SW 1271 (cell line): ENCODE results near the gene CTNNA3.

Experiments used
- DNase-seq, 2 experiments: peaks; one replicate each; lab custom pipeline; 2025; lab: John Stamatoyannopoulos, UW

Gene CTNNA3

DNA sequence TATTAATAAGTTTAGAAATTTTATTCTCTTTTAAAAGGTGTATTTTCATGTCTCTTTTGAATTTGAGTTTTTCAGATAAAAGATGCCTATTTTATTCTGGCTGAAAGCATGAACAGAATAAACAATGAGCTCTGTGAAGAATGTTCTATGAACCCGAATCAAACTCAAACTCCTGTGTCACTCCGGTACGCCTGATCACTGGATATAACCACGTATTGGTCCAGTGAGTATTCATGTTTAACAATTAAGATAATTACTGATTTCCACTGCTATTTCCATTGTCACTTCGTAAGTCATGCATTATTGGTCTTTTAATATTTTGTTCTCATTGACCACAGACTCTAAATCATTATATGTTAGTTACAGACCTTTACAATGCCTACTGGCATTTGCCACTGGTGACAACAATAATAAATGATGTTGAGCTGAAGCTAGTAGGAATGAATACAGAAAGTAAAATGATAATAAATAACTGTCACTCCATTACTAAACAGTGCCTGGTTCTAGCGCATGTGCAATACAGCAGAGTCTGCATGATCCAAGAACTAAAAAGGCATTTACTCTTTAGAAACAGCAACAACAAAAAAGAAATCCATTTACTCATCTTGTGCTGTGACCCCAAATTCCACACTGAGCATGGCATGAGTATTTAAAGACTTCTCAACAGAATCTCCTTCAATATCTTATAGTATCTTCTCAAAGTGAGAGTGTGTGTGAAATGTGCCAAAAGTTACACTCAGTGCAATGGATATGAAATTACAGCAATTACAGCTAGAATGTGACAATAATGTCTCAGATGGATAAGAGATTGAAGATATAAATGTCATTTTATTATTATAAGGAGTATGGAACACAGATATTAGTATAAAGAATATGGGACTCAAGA is 1597.2 kb downstream of the CTNNA3 start:
- DNase-seq: no peak

DNA sequence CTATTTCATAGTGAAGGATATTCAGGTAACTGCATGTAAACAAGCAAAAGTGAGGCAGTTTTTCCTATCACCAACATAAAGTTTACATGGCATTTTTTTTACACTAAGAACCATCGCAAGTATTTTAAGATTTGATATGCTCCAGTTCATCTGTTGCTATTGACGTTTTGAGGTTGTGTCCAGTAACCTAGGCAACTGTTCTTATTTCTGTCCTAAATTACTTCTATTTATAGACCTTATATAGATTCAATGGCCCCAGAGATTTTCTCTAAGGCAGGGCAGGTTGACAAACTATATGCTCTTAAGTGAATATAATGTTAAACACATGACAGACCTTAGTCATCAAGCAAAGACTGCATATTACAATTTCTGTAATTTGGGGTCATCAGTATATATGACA is 1600.4 kb downstream of the CTNNA3 start:
- no peak for DNase-seq

DNA sequence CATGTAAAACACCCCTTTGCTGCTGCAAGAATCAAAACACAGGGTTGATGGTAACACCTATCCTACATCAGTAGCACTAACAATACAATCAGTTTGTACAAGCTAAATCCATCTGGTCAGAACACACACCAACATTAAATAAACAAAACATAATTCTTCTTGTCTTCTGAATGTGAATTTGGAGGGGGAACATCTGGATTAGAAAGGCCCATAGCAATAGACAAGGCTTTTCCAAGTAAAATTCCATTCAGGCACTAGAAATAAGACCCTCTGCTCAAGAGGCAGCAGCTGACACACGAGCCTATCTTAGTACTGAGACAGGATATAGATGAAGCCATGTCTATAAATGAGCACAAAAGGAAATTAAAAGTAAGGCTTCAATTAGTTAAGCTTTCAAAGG is 1610.1 kb downstream of the CTNNA3 start:
- no peak for DNase-seq

DNA sequence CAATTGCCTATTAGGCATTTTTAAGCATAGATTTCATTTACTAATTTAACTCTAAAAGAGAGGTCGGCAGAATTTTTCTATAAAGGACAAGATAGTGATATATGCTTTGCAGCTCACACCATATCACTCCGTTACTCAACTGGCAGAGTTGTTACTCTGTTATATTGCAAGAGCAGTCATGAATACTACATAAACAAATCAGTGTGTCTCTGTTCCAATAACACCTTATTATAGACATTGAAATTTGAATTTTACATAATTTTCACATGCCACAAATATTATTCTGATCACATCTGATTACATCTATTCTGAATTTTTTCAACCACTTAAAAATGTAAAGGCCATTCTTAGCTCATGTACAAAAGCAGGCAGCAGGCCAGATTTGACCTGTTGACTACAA is 1624.1 kb downstream of the CTNNA3 start:
- no peak for DNase-seq

DNA sequence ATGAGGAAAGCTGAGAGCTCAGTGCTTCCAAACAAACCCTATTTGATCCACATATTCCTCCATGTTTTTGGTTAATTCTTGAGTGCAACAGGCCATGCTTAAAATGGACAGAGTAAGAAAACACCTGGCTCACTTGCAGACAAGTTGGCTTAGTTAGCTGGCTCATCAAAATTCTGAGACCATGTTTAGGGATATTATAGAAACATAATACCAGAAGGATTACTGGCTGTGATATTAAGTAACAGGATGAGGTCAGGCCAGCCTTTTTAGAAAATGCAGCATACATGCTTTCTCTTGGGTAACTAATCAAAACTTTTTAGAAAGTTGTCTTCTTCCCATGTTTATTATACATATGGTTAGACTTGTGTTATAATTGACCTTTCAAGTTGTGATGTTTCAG is 1637.4 kb downstream of the CTNNA3 start:
- DNase-seq: no peak

DNA sequence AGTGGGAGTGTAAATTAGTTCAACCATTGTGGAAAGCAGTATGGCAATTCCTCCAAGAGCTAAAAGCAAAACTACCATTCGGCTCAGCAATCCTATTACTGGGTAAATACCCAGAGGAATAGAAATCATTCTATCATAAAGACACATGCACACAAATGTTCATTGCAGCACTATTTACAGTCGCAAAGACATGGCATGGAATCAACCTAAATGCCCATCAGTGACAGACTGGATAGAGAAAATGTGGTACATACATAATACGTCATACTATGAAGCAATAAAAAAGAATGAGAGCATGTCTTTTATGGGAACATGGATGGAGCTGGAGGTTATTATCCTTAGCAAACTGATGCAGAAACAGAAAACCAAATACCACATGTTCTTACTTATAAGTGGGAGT is 1646.7 kb downstream of the CTNNA3 start:
- DNase-seq: no peak

DNA sequence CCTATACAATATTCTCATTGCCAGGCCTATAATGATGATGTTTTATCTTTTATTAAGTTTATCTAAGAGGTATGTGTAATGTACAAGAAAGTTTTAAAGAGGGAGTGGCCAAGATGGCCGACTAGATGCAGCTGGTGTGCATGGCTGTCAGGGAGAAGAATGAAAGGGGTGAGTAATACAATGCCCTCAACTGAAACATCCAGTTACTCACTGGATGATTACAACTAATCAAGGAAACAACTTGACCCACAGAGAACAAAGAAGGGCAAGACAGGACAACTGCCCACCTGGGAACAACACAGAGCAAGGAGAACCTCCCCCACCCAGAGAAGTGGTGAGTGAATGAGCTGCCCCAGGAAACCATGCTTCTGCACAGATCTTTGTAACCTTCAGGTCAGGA is 1650.1 kb downstream of the CTNNA3 start:
- no peak for DNase-seq

DNA sequence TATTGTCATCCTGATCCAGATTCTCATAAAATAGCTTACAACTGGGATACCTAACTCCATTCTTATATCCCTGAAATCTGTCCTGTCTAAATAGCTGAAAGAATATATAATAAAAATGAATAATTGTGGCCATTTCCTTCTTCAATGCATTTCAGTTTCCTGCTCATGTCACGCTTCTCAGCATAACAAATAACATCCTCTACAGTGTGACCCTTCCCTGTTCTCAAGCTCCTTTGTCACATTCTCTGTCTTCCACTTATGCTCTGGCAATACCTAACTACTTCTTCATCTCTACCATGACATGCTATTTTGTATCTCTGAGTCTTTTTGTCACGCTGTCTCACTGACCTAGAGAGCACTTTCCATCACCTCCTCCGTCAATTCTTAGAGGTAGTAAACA is 1654.2 kb downstream of the CTNNA3 start:
- DNase-seq: no peak

DNA sequence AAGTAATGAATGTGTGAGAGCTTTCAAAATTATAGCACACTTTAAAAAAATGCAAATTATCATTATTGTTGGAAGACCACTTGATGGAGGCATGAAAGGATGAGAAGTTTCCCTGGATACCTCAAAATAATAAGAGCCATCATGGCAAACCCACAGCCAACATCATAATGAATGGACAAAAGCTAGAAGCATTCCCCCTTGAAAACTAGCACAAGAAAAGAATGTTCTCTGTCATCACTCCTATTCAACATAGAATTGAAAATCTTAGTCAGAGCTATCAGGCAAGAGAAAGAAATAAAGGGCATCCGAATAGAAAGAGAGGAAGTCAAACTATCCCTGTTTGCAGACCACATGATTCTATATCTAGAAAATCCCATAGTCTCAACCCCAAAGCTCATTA is 1657.4 kb downstream of the CTNNA3 start:
- no peak for DNase-seq

DNA sequence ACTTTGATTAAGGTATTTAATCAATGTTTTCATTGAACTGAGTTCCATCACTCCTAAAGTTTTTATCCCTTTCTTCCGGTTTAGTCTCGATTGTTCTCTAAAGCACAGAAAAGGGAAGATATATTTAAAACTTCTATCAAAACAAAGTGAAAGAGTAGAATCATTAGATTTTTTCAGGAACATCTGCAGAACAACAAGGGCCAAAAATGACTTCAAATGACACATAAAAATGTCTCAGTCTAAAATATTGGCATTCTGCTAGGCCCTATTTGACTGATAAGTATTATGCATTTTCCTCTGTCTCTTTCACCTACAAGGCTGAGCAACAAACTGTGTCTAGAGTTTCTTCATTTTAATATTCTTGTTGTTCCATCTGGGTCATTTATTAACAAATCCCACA is 1669.7 kb downstream of the CTNNA3 start:
- no peak for DNase-seq

DNA sequence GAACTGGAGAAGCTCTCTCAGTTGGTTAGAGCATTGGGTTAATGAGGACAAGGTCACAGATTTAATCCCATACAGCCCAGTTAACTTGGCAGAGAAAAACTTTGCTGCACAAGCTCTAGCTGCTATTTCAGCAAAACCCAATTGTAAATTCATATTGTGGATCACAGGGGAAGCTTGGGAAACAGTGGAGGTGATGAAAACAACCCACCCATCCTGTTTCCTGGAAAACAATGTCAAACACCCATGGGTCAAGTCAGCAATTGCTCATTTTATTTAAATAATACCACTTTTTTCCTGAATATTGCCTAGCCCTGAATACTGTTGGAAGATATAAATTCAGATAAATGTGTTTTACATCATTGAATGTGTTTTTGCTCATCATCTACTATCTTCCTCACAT is 1670.8 kb downstream of the CTNNA3 start:
- DNase-seq: no peak

DNA sequence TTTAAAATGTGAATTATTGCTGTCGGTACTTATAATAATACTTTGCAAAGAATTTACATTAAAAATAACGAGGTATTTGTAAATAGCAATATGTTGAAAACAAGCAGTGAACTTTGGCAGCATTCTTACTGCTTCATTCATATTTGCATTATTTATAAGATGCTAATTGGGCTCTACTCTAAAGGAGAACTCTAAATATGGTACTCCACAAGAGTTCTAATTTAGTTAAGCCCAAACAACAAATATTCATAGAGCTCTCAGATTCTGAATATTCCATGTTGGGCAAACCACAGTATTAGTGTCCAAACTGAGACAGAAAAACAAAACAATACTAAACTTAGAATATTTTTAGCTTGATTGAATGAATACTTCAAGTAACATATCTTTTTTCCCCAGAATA is 1674.6 kb downstream of the CTNNA3 start:
- no peak for DNase-seq

DNA sequence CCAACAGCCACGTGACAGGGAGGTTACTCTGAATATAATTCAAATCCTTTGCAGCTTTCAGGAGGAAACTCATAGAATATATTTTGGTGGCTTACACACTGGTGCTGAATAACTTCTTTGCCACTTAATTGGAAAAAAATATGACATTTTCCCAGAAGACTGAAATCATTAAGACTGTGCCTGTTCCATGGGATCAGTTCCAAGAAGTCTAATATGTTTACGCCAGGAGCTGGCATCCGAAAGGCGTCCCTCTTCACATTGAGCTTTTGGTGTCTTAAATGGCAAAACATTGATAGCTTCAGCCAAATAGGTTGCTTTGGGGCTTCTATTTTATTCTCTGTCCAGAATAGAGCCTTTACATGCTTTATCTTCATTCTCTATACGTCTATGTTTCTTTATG is 1687.8 kb downstream of the CTNNA3 start:
- no peak for DNase-seq

DNA sequence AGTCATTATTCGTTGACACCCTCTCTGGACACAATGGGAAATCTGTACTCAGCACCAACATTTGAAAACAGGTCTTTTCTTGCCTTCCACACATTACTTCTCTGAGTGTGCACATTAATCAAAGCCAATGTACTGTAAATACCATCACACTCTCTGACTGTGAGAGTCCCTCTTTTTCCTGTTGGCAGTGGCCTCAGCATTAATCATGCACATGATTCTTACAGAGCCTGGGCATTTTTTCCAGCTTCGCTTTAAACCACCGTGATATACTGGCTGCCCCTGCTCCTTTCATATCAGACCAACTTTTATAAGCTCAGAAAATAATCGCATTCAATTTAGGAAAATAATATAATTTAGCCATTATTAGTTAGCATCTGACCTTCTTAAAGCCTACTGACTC is 1689.6 kb downstream of the CTNNA3 start:
- DNase-seq: no peak

DNA sequence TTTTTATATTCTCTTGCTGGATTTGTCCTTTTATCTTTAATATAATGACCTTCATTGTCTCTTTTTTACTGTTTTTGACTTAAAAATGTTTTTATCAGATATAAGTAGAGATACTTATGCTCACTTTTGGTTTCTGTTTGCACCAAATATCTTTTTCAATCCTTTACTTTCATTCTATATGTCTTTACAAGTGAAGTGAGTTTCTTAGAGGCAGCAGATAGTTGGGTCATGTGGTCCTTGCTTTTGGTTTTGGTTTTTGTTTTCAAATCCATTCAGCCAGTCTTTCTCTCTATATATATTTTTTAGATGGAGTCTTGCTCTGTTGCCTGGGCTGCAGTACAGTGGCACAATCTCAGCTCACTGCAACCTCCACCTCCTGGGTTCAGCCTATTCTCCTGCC is 1702.5 kb downstream of the CTNNA3 start:
- DNase-seq: no peak

DNA sequence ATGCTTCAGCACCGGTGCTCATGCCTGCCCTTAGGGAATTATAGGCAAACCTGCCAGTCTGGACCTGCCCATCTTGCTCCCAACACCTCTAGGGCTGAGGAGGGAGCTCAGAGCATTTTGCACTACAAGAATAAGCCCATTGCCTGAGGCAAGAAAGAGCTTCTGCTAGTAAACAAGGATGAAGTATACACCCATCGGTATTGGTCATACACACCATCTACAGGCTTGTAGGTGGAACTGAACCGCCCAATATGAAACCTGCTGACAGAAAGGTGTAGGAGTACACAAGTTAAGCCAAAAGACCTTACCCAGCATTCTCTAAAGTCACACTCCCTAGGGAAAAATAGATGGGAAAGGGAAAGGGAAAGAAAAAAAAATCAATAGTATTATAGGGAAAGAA is 1727.1 kb downstream of the CTNNA3 start:
- no peak for DNase-seq

DNA sequence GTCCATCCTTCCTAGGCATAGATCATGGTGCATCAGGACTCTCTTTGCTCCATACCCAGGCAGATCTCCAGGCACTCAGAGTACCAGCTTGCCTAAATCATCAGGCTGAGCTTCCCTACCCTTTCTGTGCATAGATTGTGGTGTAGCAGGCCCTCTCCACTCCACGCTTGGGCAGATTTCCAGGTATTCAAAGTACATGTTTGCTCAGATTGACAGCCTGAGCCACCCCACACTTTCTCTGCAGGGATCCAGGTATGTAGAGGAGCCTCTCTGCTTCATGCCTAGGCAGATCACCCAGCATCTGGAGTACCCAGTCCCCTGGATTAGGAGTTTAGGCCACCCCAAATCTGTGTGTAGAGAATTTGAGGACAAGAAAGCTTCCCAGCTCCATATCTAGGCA is 1727.6 kb downstream of the CTNNA3 start:
- no peak for DNase-seq

DNA sequence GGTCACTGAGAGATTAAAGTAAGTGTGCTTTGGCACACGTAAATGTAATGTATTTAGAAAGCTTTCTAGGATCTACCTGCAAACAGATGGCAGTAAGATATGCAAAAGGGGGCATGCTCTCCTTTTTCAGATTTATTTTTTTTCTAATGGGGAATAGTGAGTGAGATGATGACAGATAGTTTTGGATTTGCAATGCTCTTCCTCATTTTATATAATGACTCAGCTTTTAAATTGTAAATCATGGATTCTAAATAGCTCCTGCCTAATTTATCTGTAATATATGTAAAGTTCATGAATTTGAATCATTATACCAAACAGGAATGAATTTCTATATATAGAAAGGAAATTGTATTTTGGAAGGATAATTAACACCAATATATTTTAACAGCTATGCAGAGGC is 1731.8 kb downstream of the CTNNA3 start:
- DNase-seq: no peak

DNA sequence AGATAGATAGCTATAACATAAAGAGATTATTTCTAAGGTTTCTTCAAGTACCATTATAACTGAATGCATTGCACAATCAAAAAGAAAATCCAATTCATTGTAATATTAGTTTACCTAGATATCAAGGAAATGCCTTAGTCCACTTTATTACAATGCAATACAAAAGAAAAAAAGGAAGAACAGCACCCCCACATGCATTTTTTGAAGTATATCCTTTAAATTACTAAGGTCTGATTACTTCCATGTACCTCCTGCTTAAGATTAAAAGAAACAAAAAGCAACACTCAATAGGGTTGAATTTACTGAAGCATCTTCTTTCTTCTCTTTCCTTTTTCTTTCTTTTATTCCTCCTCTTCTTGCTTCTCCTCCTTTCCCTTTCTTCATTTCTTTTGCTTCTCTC is 1743.9 kb downstream of the CTNNA3 start:
- DNase-seq: no peak

DNA sequence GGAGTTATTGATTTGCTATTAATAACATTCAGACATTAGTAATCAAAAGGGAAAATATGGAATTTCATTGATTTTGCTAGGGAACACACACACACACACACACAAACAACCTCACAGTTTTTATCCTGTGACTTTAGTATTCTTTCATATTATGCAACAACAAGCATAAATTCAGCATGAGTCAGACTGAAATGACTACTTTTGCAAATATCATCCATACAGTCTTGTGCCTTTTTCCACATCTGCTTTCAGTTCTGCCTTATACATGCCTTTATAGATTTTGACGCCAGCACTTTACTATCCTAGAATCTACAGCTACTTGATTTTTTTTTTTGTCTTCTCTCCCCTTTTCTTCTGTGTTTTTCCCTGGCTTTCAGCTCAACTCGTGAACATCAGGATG is 1745.9 kb downstream of the CTNNA3 start:
- peak in 1 of 2 experiments; percentile 36 for DNase-seq

DNA sequence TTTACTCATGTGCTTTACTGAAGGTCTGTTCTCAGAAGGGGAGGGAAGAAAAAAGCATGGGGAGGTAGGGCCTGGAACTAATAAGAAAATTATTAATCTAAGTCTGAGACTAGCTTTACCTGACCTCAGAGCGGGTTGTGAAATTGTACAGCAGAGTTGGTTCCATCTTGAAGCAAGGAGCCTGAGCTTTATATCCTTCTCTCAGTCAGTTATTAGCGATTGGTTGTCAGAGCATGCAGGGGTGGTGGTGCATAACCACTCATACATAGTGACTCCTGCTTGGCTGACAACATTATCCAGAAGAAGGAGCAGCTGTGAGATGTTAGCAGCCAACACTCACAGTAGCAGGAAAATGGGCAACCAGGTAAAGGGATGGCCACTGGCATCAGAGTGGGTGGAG is 1746.5 kb downstream of the CTNNA3 start:
- DNase-seq: no peak

DNA sequence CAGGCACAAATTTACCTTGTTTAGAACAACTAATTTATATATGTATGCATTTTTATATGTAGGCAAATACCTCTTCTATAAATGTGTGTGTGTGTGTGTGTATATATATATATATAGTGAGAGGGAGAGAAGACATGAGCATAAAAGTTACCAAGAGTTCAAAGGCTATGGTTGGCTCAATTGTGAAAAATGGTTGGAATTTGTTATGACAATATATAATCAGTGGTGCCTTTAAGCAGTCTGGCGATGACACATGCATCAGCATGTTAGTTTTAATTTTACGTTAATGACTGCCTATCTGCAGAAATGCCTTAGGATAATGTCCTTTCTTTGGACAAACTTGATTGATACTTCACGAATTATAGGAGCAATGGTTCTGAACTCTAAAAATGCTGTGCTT is 1750.9 kb downstream of the CTNNA3 start:
- DNase-seq: no peak

DNA sequence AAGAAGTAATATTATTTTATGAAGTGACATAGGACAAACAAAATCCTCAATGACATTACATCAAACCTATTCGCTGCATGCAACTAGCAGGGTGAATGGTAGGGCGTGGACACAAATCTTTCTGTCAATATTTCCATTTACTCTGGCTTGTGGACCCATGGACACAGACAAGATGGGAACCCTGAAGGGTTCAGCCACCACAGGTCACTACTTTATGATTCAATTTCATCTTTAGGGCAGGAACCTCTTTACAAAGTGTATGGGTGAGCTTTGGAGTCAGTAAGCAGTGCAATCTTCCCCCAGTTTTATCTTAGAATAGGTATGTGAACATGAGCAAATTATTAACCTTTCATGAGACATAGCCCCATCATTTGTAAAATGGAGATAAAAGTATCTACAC is 1752.5 kb downstream of the CTNNA3 start:
- DNase-seq: no peak
